HFF-Myc (cell line): Measurements from ENCODE around the gene PLEKHA5.

Source experiments
- DNase-seq: peaks from one replicate; pipeline ENCODE4 v3.0.0-alpha.2; 2011; ENCODE audit warnings: low read depth; ENCODE audit errors: extremely low read depth
- H3K4me3 ChIP-seq: replicated peaks from 2 replicates; pipeline ENCODE4 v1.5.1; 2011; ENCODE audit warnings: low read depth, mild to moderate bottlenecking, control low read depth, low read length
- TF ChIP-seq, protein P1 (sequence below): IDR thresholded peaks from 2 replicates; pipeline ENCODE4 v1.5.1; 2012; ENCODE audit warnings: mild to moderate bottlenecking, low read depth, low read length, control low read depth; ENCODE audit errors: missing control alignments

The PLEKHA5 gene

DNA sequence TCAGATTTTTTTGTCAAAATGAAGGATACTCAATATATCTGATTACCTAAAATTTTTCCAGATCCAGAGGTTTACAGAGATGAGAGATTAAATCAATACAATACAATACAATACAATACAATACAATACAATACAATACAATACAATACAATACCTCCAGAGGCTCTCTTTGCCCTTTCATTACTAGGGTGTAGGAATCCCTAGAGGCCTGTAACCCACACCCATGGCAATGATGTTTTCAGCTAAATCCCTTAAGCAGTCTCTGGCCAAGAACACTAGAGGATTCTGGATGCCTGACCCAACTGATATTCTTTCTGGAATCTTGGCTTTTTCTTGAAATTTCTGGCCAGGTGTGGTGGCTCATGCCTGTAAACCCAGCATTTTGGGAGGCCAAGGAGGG, 286.0 kb downstream of the PLEKHA5 start:
- DNase-seq: no peak
- H3K4me3 ChIP-seq: no peak overlapping the region
- TF ChIP-seq, protein P1, sequence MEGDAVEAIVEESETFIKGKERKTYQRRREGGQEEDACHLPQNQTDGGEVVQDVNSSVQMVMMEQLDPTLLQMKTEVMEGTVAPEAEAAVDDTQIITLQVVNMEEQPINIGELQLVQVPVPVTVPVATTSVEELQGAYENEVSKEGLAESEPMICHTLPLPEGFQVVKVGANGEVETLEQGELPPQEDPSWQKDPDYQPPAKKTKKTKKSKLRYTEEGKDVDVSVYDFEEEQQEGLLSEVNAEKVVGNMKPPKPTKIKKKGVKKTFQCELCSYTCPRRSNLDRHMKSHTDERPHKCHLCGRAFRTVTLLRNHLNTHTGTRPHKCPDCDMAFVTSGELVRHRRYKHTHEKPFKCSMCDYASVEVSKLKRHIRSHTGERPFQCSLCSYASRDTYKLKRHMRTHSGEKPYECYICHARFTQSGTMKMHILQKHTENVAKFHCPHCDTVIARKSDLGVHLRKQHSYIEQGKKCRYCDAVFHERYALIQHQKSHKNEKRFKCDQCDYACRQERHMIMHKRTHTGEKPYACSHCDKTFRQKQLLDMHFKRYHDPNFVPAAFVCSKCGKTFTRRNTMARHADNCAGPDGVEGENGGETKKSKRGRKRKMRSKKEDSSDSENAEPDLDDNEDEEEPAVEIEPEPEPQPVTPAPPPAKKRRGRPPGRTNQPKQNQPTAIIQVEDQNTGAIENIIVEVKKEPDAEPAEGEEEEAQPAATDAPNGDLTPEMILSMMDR: no peak

DNA sequence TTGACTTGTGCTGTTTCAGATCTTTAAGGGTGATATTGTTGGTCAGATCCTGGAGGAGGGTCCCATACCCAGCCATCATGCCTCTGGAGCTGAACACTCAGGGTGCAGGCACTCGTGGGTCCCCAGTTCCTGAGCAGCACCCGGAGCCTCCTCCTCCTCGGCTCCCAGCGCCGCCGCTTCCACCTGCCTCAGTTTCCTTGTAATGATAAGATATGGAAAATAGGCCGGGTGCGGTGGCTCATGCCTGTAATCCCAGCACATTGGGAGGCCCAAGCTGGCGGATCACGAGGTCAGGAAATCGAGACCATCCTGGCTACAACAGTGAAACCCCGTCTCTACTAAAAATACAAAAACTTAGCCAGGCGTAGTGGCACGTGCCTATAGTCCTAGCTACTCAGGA, 289.6 kb downstream of the PLEKHA5 start:
- no peak for DNase-seq
- no peak overlapping the region for H3K4me3 ChIP-seq
- TF ChIP-seq, protein P1: no peak

DNA sequence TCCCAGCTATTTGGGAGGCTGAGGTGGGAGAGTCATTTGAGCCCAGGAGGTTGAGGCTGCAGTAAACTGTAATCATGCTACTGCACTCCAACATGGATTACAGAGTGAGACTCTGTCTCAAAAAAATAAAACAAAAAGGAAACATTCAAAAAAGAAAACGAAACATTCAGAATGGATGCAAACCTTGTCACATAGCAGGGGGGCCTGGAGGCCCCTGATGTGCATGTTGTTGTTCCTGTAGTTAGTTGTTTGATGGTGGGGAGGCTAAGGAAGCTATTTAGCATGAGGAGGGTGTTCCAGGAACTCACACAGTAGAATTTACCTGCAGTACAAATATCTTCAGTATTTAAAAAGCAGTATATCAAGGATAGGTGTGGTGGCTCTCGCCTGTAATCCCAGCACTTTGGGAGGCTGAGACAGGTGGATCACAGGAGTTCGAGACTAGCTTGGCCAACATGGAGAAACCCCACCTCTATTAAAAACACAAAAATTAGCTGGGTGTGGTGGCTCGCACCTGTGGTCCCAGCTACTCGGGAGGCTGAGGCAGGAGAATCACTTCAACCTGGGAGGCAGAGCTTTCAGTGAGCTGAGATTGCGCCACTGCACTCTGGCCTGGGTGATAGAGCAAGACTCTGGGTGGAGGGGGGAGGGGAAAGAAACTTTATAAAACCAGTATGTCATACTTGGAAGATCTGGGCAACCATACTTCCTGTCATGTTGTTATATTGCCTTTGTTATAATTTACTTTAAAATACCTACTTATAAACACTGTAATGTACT, 292.2 kb downstream of the PLEKHA5 start:
- TF ChIP-seq, protein P1: no peak
- no peak overlapping the region for H3K4me3 ChIP-seq
- no peak for DNase-seq

DNA sequence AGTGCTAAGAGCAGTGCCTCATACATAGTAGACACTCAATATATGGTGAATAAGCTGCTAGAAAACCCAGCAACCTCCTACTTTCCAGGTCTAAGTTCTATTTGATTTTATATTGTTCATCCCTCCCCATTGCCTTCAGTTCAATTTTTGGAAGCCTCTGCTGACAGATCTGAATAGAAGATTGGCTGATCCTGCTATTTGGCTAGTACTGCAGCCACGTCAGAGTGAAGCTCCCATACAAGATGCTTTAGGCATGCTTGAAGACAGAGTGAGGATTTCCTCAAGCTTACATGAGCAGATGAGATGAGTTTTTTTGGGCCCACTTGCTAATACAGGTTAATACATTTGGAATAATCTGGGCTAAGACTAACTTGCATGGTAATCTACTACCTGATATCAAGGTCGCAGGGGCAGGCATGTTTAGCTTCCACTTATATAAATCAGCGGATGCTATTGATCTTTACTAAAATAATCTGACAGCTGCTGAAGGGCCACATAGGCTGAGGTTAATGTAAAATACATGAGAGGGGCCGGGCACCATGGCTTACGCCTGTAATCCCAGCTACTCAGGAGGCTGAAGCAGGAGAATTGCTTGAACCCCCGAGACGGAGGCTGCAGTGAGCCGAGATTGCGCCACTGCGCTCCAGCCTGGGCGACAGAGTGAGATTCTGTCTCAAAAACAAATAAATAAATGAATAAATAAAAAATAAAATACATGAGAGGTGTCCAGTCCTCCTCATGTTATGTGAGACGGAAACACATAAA, 293.8 kb downstream of the PLEKHA5 start:
- no peak overlapping the region for H3K4me3 ChIP-seq
- no peak for DNase-seq
- TF ChIP-seq, protein P1: no peak
